ENCODE data around the gene MX1. TPM values are rescaled to one million over a fixed set of nuclear protein-coding genes. Genes with fewer than 3 reads are reported as not detected.

The MX1 gene
- total and polyA plus RNA-seq, 5 experiments from 2014 or later: 36.8 to 66.7 (median 61.4) TPM

DNA sequence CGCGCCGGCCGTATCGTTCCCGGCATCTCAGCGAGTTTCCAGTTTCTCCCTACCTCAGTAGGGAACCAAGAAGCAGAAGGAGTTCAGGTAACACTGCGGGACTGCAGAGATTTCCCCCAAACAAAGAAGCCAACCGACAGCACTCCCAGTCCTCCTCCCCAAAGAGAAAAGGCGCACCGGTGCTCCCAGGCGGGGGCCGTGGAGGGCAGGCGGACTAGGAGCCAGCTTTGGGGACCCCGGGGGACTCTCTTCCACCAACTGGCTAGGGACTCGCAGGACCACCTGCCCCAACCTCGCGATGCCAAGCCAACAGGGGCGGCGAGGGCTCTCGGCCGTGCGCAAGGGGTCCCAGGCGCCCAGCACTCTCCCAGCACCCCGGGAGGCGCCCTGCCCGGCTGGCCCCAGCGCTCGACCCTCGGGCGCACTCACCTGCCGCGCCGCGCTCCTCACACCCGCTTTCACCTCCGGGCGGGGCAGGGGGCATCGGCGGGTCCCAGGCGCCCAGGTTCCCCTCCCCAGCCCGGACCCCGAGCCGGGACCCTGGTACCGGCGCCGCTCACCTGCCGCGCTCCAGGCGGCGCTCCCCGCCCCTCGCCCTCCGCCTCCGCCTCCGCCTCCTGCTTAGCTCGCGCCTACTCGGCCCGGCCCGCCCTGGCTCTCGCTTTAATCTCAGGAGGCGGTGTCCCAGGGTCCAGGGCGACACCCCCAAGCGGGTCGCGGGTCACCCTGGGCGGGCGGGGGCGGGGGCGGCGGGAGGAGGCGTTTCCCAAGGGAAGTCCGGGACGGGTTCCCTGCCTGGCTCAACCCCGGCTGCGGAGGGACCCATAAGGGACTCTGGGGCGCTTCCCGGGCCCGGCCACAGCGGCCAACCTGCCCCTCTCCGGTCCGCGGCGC lies 81.7 kb downstream of the MX1 start, which contains the start of gene TMPRSS2:
Gene TMPRSS2, minus strand, starts transcription at position 638 of the 894 bp plus-strand sequence. CDS start 10,025 bp downstream, outside the sequence.
- POLR2A ChIA-PET: no interaction called here
- Mint-ChIP-seq H3K4me3 (no peak within 1 kb of the TSS), H3K9me3 (no peaks in the 10 kb centered on the region), H3K27ac (no peak within 1 kb of the TSS), H3K27me3 (peaks cover 20 to 59% (median 42%) of the 10 kb centered on the region in 5 donors), H3K36me3 (no peaks in the 10 kb centered on the region), H3K4me1 (peaks cover 0 to 2% (median 0%) of the 10 kb centered on the region in 4 donors)
- DNase-seq (no peak), ATAC-seq (no peak)

DNA sequence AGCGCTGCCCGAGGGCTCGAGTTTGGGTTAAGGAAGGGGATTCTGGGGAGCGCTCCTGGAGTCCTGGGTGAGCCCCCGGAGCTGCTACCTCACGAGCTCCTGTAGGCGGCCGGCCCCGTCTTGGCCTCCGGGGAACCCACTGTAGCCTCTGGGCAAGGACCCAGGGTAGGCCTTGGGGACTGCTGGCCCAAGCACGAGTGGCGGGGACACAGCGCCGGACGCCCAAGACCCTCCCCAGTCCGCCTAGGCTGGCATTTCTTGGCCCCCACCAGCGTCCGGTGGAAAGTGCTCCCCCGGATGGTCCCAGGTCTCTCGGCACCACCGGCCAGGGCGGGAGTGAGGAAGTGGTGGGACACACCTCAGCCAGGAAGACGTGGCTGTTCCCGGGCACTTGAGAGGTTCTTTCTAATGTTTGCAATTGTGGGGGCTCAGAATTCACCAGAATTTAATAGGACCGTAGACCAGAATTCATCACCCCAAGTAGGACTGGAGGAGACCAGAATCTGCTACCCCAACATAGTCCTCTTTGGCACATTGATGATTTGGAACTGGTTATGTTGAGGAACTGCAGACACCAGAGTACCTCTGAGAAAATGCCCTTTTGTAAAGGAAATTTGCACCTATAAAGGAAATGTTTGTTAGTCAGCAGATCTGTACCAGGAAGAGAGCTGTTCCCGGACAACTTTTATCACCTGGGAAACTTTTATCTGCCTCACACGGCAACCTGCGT lies 82.5 kb downstream of the MX1 start:
- DNase-seq: no peak
- no peaks in the 10 kb centered on the region for H3K36me3 Mint-ChIP-seq
- POLR2A ChIA-PET: no interaction called here
- H3K27ac Mint-ChIP-seq: no peak overlapping the region
- H3K27me3 Mint-ChIP-seq: peaks cover 20 to 62% (median 42%) of the 10 kb centered on the region in 5 donors
- ATAC-seq: no peak
- no peaks in the 10 kb centered on the region for H3K9me3 Mint-ChIP-seq
- peaks cover 0 to 2% (median 0%) of the 10 kb centered on the region in 4 donors for H3K4me1 Mint-ChIP-seq
- no peak overlapping the region for H3K4me3 Mint-ChIP-seq

Other genes starting within 250 kb of the MX1 start
- not detected for gene FAM3B, start 109.4 kb upstream of the MX1 start, total RNA-seq
- gene FAM3B, start 109.4 kb upstream of the MX1 start, polyA plus RNA-seq: not detected
- gene MX2, start 64.2 kb upstream of the MX1 start, total RNA-seq: 100 to 1,000 TPM; 114 to 125 TPM
- 10 to 100 TPM; 27.8 to 49.6 (median 42.4) TPM for gene MX2, start 64.2 kb upstream of the MX1 start, polyA plus RNA-seq
- gene TMPRSS2, start 81.9 kb downstream of the MX1 start, total RNA-seq: not detected
- not detected for gene TMPRSS2, start 81.9 kb downstream of the MX1 start, polyA plus RNA-seq

All from naive thymus-derived CD8-positive, alpha-beta T cell (primary cell).